Mesenteric fat pad (tissue), 1 donor: ENCODE measurements around the gene C4orf50. TPM values are rescaled to one million over a fixed set of nuclear protein-coding genes. Genes with fewer than 3 reads are reported as not detected.
"Not testable (repeated sequence)": the region's sequence is repeated elsewhere in the genome, so short reads cannot be mapped to it uniquely, and the experiment has no call there.

Experiments used
- DNase-seq: peaks from one replicate; pipeline ENCODE4 v3.0.0-alpha.2; 2020; ENCODE audit warnings: low spot score
- total RNA-seq: library from RNA; stranded (reverse); fragmentation: NEBNext Ultra II Directional; extraction: Animal tissue kit (Norgen Biotek cat#: 25700); gene quantifications from one replicate; pipeline ENCODE4 v1.2.1, GENCODE V29; 2021
- donor health status: DM: yes; HTN: yes; CAD: no.

The C4orf50 gene
- total RNA-seq, 1 donor from 2014 or later: not detected

DNA sequence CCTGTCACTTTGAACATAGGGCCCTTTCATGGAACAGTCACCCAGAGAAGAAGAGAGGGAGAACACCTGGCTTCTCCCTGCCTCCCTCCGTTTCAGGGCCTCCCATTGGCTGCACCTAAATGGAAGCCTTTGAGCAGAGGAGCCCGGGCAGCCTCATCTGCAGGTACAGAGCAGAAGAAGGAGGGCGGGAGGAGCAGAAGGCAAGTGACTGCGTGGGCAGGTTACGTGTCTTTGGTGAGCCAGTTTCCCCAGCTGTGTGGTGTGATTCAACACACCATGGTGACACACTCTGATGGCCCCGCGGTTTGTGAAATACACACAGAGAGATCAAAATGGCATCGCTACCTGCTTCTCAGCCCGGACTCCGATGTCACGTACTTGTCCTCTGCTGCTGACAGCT, 431 bp downstream of the C4orf50 start:
- no peak for DNase-seq

DNA sequence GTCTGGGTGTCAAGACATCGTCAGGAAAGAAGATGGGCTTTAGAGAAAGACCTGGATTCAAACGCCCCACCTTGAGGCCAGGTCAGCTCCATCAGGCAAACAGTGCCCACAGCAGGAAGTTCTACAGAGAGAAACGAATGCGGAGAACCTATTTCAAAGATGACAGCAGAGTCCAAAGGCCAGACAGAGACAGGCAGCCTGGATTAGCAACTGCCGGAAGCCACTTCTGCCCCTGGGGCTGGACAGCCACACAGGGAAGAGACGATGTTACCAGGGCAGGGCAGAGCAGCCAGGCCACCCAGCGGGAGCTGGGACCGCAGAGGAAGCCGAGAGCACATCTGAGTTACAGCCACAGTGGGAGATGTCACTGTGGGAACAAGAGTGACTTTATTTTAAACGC, 1.2 kb downstream of the C4orf50 start:
- no peak for DNase-seq

DNA sequence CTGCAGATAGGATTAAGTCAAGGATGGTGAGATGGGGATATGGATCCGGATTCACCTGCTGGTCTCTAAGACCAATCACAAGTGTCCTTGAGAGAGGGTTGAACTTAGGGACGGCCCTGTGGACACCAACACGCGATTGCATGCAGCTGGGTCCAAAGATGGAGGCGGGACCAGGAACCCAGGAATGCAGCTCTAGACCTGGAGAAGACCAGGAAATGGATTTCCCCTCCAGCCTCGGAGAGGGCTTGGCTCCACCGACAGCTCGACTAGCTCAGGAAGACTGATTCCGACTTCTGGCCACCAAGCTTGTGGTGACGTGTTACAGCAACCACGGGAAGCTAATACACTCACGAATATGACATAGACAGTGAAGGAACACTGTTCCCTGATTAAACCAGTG, 4.7 kb downstream of the C4orf50 start:
- no peak for DNase-seq

DNA sequence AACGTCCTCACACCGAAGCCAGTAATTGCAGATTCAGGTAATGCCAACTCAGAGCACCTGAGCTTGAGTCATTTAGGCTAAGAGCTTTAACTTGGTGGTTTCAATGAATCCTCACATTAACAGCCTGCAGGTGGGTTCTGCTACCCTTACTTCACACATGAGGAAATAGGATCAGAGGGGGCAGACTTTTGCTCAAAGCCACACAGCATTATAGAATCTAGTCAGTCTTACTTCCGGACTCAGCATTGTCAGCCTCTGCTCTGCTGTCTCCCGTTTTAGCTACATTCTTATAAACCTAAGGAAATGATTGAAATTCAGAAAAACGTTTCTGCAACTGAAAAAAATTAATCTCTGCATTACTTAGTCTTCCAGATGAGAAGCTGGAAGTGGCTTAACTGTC, 6.0 kb downstream of the C4orf50 start:
- no peak for DNase-seq

DNA sequence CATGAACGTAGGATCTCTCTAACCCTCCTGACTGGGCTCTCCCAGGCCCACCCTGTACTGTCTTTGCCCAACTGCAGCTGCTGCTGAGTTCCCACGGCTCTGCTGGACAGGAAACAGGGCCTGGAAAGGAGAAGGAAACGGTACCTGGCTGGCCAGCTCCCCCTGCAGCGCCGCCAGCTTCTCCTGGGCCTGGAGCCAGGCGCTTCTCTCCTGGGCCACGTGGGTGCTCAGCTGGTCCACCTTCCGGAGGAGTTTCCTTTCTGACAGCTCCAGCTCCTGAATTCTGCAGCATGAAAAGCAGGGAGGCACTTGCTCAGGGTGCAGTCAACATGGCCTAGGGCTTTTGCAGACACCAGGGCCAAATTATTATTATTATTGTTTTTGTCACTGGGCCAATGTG, 6.5 kb downstream of the C4orf50 start:
- no peak for DNase-seq

DNA sequence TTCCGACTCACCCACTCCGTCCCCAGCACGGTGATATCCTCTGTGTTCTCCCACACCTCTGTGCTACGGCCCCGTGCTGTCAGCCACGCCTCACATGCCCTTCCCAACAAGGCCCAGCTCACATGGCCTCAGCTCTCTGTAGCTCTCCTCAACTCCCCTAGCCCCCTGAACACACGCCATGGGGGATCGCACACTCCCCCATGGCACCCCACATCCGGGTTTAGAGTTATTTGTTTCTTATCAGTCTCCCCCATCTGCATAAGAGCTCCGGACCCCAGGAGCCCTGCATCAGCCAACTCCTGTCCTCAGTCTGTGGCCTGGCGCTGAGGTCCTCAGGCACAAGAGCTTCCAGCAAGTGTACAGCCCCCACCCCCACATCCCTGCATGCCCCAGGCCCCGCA, 7.0 kb downstream of the C4orf50 start:
- no peak for DNase-seq

DNA sequence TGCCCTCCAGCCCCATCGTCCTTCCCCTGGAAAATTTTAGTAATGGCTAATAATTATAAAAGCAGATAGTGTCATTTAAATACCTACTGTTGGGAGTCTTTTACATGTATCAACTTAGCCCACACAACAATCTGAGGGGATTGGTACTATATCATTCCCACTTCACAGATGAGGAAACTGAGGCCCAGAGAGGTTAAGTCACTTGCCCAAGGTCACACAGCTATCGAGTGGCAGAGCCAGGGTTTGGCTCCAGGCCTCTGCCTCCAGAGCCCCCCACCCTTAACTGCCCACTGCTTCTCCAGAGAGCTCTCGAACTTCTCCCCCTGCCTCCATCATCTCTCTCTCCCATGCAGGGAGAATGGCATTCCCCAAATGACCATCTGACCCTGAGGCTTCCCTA, 7.4 kb downstream of the C4orf50 start:
- DNase-seq: no peak

DNA sequence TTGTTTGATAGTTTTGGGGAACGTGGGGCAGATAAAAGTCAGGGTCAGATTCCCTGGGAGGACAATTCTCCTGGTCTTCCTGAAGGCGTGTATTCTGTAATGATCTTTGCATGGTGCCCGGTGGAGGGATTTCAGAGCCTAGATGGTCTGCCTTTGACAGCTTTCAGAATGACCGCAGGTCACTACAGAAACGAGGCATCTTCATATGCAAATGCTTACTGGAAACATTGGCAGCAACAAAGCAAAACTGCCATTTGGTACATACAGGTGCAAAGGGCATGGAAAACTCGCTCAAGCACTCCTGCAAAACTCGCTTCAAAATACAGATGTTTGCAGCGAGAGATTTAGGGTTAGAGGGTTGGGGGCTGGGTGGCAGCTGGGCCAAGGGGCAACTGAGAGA, 8.8 kb downstream of the C4orf50 start:
- no peak for DNase-seq

DNA sequence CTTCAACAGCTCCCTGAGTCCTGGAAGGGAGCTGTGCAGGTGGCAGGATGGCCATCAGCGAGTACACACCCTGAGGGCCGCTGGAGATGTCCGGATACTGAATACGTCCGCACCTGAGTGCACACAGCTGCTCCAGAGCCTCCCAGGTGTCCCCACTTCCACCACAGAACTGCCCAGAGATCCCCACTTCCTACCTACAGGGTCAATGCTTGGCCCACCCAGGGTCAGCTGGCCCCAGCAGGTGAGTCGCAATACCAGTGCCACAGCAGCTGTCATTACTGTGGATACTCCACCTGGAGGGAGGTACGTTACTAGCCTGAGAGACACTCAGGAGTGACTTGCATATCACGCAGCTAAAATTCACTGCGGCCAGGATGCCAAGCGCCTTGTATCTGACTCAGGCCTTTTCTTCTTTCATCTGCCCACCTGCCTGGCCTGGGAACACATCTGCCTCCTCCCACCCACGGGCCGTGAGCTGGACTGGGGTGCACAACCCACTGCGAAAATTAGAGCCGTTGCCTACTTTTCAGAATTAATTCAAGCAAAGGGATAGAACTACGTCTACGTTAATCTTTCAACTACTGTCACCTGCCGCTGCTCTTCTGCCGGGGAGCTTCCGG, 9.4 kb downstream of the C4orf50 start:
- DNase-seq: no peak

DNA sequence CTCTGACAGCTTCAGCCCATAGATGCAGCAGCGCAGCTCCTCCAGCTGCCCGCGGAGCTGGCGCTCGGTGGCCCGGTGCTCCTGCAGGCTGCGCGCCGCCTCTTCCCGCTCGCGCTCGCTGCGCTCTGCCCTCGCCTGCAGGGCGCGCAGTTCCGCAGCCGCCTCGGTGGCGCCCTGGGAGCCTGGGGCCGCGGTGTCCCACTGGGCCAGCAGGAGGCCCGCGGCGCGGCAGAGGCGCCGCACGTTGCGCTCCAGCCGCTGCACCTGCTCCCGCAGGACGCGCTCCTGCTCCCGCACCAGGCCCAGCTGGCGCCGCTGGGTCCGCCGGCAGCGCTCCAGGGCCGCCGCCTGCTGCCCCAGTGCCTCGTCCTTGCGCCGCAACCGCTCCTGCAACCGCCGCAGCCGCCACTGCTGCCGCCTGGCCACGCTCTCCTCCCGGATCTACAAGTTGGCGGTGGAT, 10.1 kb downstream of the C4orf50 start:
- DNase-seq: no peak

DNA sequence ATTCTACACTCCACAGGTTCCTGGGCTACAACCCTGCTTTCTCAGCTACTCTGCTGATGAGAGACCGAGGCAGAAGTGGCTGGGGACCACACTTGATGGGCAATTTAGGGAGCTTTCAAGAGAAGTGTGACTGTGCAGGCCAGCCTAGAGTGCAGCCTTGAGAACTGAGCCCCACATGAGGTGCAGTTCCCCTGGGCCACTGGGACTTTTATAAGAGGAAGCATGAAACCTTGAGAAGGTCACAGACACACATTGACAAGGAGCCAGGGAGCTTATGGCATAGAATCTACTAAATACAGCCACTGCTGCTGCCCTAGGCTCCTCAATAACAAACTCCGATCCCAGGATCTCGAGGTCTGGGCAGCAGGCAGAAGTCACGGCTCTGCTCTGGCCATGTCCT, 13.1 kb downstream of the C4orf50 start:
- DNase-seq: no peak

DNA sequence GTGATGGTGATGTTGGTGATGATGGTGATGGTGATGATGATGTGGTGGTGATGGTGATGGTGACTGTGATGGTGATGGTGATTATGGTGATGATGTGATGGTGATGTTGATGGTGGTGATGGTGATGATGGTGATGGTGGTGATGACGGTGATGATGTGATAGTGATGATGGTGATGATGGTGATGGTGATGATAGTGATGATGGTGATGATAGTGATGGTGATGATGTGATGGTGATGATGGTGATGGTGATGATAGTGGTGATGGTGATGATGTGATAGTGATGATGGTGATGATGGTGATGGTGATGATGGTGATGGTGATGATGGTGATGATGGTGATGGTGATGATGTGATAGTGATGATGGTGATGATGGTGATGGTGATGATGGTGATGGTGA, 14.7 kb downstream of the C4orf50 start:
- not testable (repeated sequence) for DNase-seq

DNA sequence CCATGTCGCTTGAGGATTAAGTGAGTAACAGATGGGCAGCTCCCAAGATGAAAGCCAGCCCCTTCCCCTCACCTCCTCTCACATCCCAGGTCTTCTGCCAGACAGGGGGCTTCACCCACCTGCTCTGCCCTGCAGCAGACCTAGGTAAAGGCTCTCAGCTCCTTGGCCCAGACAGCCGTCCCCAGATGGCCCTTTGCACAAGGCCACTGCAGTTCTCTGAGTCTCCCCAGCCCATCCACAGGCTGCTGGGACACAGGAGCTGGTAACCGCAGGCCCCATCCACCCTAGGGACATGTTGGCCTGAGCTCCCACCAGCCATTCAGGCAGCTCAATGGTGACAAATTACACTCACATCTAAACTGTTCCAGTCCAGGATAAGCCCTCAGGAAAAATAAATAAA, 15.3 kb downstream of the C4orf50 start:
- no peak for DNase-seq

DNA sequence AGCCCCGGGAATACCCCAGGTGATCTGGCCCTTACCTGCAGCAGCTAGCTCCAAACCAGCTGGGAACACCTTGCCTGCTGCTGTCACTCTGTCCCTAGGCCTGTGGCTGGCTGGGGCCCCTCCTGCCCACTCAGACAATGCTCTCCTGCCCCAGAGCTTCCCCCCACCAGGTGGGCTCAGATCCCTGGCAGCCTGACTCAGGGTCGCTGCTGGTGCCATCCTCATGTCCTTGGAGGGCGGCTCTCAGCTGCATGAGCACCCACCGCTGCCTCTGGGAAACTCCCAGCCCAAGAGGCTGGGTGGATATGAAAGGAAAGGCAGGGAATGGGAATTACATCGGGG, 15.8 kb downstream of the C4orf50 start:
- DNase-seq: no peak

DNA sequence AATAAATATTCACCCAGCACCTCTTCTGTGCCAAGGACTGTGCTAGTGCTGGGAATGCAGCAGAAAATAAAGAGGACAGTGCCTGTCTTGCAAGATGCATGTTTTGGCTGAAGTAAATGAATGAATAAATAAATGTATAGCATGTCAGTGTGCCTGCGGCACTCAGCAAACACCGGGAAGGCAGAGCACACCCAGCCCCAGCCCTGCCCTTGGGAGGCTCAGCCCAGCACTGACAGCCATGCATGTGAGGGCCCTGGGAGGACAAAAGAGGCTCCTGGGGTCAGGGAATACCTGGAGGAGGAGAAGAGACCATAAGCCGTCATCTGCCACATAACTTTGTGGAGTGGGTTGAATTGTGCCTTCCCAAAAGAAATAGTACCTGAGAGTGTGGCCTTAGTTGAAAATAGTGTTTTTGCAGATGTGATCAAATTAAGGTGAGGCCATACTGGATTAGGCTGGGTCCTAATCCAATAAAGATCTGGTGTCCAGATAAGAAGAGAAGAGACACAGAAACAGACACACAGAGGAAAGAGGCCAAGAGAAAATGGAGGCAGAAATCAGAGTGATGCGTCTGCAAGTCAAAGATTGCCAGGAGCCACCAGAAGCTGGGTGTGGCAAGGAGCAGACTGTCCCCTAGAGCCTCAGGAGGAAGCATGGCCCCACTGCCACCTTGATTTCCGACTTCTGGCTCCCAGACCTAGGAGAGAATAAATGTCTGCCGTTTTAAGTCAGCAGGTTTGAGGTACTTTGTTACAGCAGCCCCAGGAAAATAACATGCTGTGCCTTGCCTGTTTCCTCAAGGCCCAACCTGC, 16.3 kb downstream of the C4orf50 start:
- DNase-seq: peak; percentile 18

DNA sequence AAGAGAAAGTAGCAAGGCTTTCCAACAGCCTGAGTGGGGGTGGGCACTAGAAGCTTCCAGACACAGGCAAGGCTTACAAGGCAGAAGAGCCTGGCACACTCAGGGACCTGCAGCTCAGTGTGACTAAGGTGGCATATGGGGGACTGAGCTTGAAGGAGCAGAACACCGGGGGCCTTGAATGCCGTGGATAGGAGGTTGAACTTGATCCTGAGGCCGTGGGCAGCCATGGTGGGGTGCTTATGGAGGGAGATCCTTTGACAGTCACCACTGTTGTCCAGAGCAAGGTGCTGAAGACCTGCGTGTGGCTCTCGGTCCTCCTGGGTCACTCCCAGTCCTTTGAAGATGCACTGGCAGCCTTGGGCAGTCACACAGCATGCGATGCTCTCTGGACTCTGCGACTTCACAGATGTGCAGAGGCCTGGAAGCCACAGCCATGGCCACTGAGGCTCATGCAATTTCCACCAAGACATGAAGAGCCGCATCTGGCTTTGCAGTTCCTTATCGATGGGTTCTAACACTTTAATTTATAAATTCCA, 18.3 kb downstream of the C4orf50 start:
- peak; percentile 33 for DNase-seq

DNA sequence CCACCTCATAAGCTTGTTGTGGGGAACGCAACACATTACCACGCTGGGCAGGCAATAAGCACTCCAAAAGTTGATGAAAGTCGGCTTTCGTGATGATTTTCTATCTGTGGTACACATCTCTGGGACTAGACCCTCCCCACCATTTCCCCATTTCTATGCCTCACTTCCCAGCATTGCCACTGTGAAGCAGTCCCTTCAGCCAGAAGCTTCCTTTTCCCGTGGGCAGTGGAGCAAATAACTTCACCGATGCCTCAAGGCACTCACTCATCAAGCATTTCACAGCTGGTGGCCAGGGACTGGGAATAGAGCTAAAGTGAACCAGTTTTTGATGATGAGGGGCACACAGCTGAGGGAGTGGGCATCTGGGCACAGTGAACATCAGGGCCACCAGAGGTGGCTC, 18.9 kb downstream of the C4orf50 start:
- peak; percentile 43 for DNase-seq

DNA sequence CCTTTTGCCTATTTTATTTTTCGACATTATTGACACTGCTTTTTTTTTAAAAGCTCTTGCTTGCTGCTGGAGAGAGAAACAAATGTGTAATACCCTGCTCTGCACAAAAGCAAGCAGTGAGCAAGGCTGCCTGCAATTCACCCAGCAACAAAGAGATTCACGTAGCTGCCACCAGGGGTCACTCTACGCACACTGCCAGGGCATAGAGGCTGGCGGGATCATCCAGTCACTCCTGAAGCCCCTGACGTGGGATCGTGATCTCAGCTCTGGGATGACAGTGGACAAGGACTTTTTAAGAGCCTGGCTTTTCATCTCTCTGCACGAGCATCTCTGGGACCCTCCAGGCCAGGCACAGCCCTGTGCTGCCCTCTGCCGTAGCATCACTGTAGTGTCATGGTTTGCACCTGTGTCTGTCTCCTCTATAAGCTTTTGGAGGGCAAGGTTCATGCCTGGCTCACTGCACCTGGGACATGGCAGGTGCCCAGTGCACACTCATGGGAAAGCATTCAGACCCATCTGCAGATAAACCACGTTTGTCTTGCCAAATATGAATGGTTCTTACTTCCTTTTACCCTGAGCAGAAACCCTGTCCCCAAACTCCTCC, 19.8 kb downstream of the C4orf50 start:
- peak; percentile 79 for DNase-seq

DNA sequence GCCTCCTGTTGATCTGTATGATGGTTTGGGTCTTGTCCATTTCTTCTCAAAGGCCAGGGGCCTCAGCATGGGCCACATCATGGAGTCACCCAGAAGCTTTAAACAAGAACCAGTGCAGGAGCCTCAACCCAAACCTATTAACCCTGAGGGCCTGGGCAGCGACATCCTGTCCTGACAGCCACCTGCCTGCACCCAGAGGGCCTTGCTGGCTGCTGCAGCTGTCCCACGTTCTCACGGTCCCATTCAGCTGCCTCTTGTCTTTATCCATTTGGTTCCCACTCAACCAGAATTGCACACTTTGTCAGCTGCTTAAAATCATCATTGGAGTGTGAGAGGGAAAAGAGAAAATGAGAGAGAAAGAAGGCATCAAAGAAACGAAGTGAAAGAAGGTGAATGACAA, 21.6 kb downstream of the C4orf50 start:
- no peak for DNase-seq

DNA sequence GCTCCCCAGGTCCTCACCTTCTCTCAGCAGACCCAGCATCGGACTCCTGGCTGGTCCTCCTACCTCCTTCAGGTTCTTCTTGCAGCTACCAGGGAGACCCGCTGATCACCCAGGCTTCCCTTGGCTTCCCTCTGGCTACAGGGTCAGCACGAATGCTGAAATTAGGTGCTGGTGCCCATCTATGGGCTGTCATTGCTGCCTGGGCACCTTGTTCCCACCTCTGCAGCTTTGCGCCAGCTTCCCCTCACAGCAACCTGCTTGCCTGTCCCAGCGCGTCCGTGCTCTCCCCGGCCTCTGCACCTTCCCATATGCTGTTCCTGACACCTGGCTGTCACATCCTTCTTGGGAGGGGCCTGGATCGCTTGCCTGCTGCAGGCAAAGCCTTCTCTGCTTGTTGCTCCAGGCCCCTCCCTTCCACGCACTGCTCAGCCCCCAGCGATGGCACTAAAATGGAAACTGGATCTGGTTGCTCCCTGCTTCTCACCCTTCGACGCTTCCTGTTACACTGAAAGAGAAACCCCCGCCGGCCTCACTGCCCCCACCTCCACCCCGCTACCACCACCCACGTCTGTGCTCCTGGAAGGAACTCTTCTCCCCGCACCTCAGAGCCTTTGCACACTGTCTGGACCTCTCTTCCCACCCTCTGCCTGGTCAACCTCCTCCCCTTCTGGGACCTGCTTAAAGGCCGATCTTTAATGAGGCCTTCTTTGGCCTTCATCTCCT, 22.2 kb downstream of the C4orf50 start:
- DNase-seq: peak; percentile 82
